CD4-positive, alpha-beta T cell (primary cell): ENCODE measurements around the gene CLIC5. TPM values are rescaled to one million over a fixed set of nuclear protein-coding genes. Genes with fewer than 3 reads are reported as not detected.

Source experiments
- ATAC-seq: fragments of 200-7000 bp; cut with Tn5 transposase; one replicate; pipeline ENCODE4 v1.10.0; 2022; ENCODE audit warnings: mild to moderate bottlenecking; ENCODE audit not compliant: poor library complexity
- CTCF ChIA-PET: fragments of 350-600 bp; sonication (Branson Sonifier 250); formaldehyde crosslinking; loops from one replicate; lab custom pipeline; 2021; ENCODE audit warnings: antibody characterized with exemption, inconsistent platforms; lab: Charles Lee
- POLR2A ChIA-PET: fragments of 350-600 bp; sonication (Branson Sonifier 250); formaldehyde crosslinking; loops from one replicate; lab custom pipeline; 2021; ENCODE audit warnings: antibody characterized with exemption, inconsistent platforms; lab: Charles Lee
- DNase-seq, 14 experiments: peaks; one replicate each; pipeline ENCODE4 v3.0.0-alpha.2; 2013 to 2020; ENCODE audit warnings: mixed read lengths in 2 of 14
- H3K27ac ChIP-seq, 2 donors: one replicate each; pipeline versions ENCODE4 v1.5.1 to v1.7.0; 2013; ENCODE audit warnings: low read length in 2 of 2, low read depth in 1 of 2, mild to moderate bottlenecking in 1 of 2
- H3K27me3 ChIP-seq, 2 experiments: 1 replicate in 1 of 2; 2 replicates in 1 of 2; pipeline versions ENCODE4 v1.6.1 to v1.7.0; 2013; ENCODE audit warnings: low read length in 2 of 2, control low read depth in 1 of 2, mild to moderate bottlenecking in 1 of 2, moderate library complexity in 1 of 2; ENCODE audit not compliant: insufficient read depth in 2 of 2, control insufficient read depth in 1 of 2
- H3K36me3 ChIP-seq: one replicate; pipeline ENCODE4 v1.6.1; 2013; ENCODE audit warnings: low read length, control low read depth; ENCODE audit not compliant: insufficient read depth
- H3K4me1 ChIP-seq: one replicate; pipeline ENCODE4 v1.6.1; 2013; ENCODE audit warnings: low read length, control low read depth; ENCODE audit not compliant: insufficient read depth
- H3K4me3 ChIP-seq: one replicate; pipeline ENCODE4 v1.5.1; 2013; ENCODE audit warnings: mild to moderate bottlenecking, low read length, moderate library complexity
- H3K9me3 ChIP-seq, 2 experiments: 1 replicate in 1 of 2; 2 replicates in 1 of 2; pipeline versions ENCODE4 v1.6.1 to v1.7.0; 2013; ENCODE audit warnings: low read length in 2 of 2, mild to moderate bottlenecking in 2 of 2, control low read depth in 1 of 2, moderate library complexity in 1 of 2; ENCODE audit not compliant: control insufficient read depth in 1 of 2, insufficient read depth in 1 of 2
- H3K27ac Mint-ChIP-seq: one replicate; pipeline ENCODE4 v1.8.0; 2020; ENCODE audit warnings: mixed read lengths
- H3K27me3 Mint-ChIP-seq: one replicate; pipeline ENCODE4 v1.8.0; 2021; ENCODE audit warnings: mixed read lengths
- H3K36me3 Mint-ChIP-seq: one replicate; pipeline ENCODE4 v1.8.0; 2021; ENCODE audit warnings: low read depth, mixed read lengths
- H3K4me1 Mint-ChIP-seq: one replicate; pipeline ENCODE4 v1.8.0; 2021; ENCODE audit warnings: low read depth, mixed read lengths
- H3K4me3 Mint-ChIP-seq: one replicate; pipeline ENCODE4 v1.8.0; 2020; ENCODE audit warnings: mild to moderate bottlenecking, mixed read lengths
- H3K9me3 Mint-ChIP-seq: one replicate; pipeline ENCODE4 v1.8.0; 2020; ENCODE audit warnings: mixed read lengths
- CTCF ChIP-seq: fragments of 200-600 bp; IDR thresholded peaks from one replicate; pipeline ENCODE4 v1.8.0; 2022; ENCODE audit warnings: antibody characterized with exemption, mild to moderate bottlenecking
- intact Hi-C, 2 experiments: fragments of 100-400 bp; cut with DNase I in 1 of 2; cut with micrococcal nuclease in 1 of 2; formaldehyde crosslinking; loops; one replicate each; pipeline versions ENCODE4 v1.15.1 to v1.9.0; 2023 to 2025; cut with DNase I, micrococcal nuclease
- total RNA-seq, 174 experiments: library from RNA in 2 of 174; stranded (reverse) in 2 of 174; gene quantifications; one replicate each; pipeline ENCODE4 v1.2.3 and lab custom pipeline; 2021 to 2026

The CLIC5 gene
- total RNA-seq, 2 experiments from 2014 or later, result 2.5 to 2.8 TPM

DNA sequence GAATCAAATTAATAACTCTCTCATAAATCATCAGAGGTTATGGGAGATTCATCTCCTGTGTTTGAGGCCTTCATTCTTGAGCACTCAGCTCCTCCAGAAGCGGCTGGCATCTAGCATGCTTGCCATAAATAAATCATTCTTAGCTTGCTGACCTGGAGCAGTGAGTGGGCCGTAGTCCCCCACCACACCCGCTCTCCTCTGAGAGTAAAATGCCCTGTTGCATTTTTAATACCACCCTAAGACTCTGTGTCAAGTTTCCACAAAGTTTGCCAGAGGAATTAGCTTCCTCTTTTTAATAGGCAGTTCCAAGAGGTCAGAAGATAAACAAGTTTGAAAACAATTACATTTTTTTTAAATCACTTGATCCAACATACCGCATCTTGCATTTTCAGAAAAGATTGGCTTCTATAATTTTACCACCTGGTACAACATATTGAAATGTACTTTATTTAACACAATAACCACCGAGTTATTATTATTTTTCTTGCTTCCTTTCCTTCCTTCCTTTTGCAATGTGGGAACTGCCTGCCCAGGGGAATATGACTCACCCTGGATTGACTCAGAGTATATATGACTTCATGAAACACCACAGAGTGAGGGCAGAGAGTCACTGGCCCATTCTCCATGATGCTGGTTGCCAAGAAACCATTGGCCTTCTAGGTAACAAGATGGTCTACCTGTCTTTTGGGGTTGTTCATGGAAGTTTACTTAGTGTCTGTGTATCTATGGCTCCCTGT is 29.4 kb upstream of the CLIC5 start:
- Mint-ChIP-seq H3K27me3 (peaks cover 5% of the 10 kb centered on the region), H3K9me3 (no peaks in the 10 kb centered on the region), H3K4me1 (no peaks in the 10 kb centered on the region), H3K4me3 (no peak overlapping the region), H3K36me3 (no peaks in the 10 kb centered on the region), H3K27ac (no peak overlapping the region)
- H3K9me3 ChIP-seq, result no peaks in the 10 kb centered on the region
- H3K4me1 ChIP-seq, result no peaks in the 10 kb centered on the region
- no peaks in the 10 kb centered on the region for H3K27me3 ChIP-seq
- peak in 2 of 14 experiments; percentile 20 to 42 for DNase-seq
- ChIA-PET CTCF (no interaction called here), POLR2A (no interaction called here)
- intact Hi-C loops, result no loop called here
- H3K4me3 ChIP-seq, result no peak overlapping the region
- H3K27ac ChIP-seq, result no peak overlapping the region
- no peaks in the 10 kb centered on the region for H3K36me3 ChIP-seq
- ATAC-seq, result no peak
- TF ChIP-seq CTCF, result no peak

- no peaks in the 10 kb centered on the region for H3K36me3 Mint-ChIP-seq
- POLR2A ChIA-PET, result no interaction called here
- Histone ChIP-seq H3K4me1 (no peaks in the 10 kb centered on the region), H3K36me3 (no peaks in the 10 kb centered on the region), H3K27ac (no peak overlapping the region), H3K4me3 (no peak overlapping the region), H3K9me3 (no peaks in the 10 kb centered on the region), H3K27me3 (no peaks in the 10 kb centered on the region)
- H3K4me3 Mint-ChIP-seq, result no peak overlapping the region
- H3K9me3 Mint-ChIP-seq, result no peaks in the 10 kb centered on the region
- H3K27me3 Mint-ChIP-seq, result no peaks in the 10 kb centered on the region
- DNase-seq (peak in 4 of 14 experiments; percentile 8 to 47 (median 36)), ATAC-seq (peak; percentile 49)
- CTCF ChIA-PET, result interaction anchor here (1.1 kb wide), 1 partner anchor 112 kb away, joined by 4 read pairs; no protein-coding TSS in a partner anchor
- TF ChIP-seq CTCF, result peak; percentile 35
- no peaks in the 10 kb centered on the region for H3K4me1 Mint-ChIP-seq
- intact Hi-C loops, result no loop called here
- H3K27ac Mint-ChIP-seq, result no peak overlapping the region
Observed at GRCh38 chr6:46042355-46042999, 26.8 kb upstream of the CLIC5 start.

DNA sequence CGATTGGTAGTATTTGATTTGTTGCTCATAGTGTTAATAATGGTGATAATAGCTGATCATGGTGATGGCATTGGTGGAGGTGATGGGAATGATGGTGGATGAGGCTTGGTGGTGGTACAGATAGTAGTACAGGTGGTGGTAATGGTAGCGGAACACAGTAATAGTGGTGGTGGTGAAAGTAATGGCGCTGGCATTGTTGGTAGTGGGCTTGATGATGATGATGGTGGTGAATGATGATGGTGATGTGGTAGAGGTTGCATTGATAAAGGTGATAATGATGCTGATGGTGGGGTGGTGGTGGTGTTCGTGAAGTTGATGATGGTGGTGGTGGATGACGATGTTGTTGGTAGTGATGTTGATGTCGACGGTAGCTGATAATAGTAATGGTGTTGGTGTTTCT is 24.6 kb upstream of the CLIC5 start:
- Mint-ChIP-seq H3K27me3 (no peaks in the 10 kb centered on the region), H3K27ac (no peak overlapping the region), H3K4me3 (no peak overlapping the region), H3K4me1 (no peaks in the 10 kb centered on the region), H3K36me3 (no peaks in the 10 kb centered on the region), H3K9me3 (no peaks in the 10 kb centered on the region)
- Histone ChIP-seq H3K27me3 (no peaks in the 10 kb centered on the region), H3K4me1 (no peaks in the 10 kb centered on the region), H3K9me3 (no peaks in the 10 kb centered on the region), H3K36me3 (no peaks in the 10 kb centered on the region), H3K27ac (no peak overlapping the region), H3K4me3 (no peak overlapping the region)
- DNase-seq (no peak), ATAC-seq (no peak)
- CTCF ChIA-PET, result no interaction called here
- TF ChIP-seq CTCF, result no peak
- POLR2A ChIA-PET, result no interaction called here
- intact Hi-C loops, result no loop called here
